CD14-positive monocyte (primary cell): Measurements from ENCODE around the gene INPP5B. TPM values are rescaled to one million over a fixed set of nuclear protein-coding genes. Genes with fewer than 3 reads are reported as not detected.
"Not testable (repeated sequence)": the region's sequence is repeated elsewhere in the genome, so short reads cannot be mapped to it uniquely, and the experiment has no call there.

Experiments
- DNase-seq, 3 donors: peaks; one replicate each; pipeline ENCODE4 v3.0.0-alpha.2; 2011 to 2022
- H2AFZ ChIP-seq: 2 replicates; pipeline ENCODE4 v1.6.0; 2012; ENCODE audit warnings: mild to moderate bottlenecking, low read depth, low read length, inconsistent platforms; ENCODE audit not compliant: insufficient read depth, poor library complexity, severe bottlenecking
- H3K27ac ChIP-seq, 2 donors: 1 replicate in 1 of 2; 2 replicates in 1 of 2; pipeline ENCODE4 v1.5.1; 2012 to 2013; ENCODE audit warnings: low read length in 2 of 2, control low read depth in 1 of 2, inconsistent platforms in 1 of 2, low read depth in 1 of 2, mild to moderate bottlenecking in 1 of 2
- H3K27me3 ChIP-seq, 2 donors: one replicate each; pipeline versions ENCODE4 v1.6.0 to v1.6.1; 2011 to 2013; ENCODE audit warnings: low read length in 2 of 2; ENCODE audit not compliant: control insufficient read depth in 2 of 2, insufficient read depth in 2 of 2
- H3K36me3 ChIP-seq, 2 donors: replicated peaks in 1 of 2; 1 replicate in 1 of 2; 2 replicates in 1 of 2; pipeline versions ENCODE4 v1.5.1 to v1.6.1; 2012 to 2013; ENCODE audit warnings: low read length in 2 of 2, control low read depth in 1 of 2, inconsistent platforms in 1 of 2, mild to moderate bottlenecking in 1 of 2; ENCODE audit not compliant: insufficient read depth in 2 of 2, control insufficient read depth in 1 of 2
- H3K4me1 ChIP-seq, 2 donors: 1 replicate in 1 of 2; 2 replicates in 1 of 2; pipeline versions ENCODE4 v1.5.1 to v1.6.1; 2012 to 2013; ENCODE audit warnings: low read length in 2 of 2, control low read depth in 1 of 2, inconsistent platforms in 1 of 2, mild to moderate bottlenecking in 1 of 2, moderate library complexity in 1 of 2; ENCODE audit not compliant: insufficient read depth in 2 of 2, control insufficient read depth in 1 of 2
- H3K4me2 ChIP-seq: replicated peaks from 2 replicates; pipeline ENCODE3; 2012; ENCODE audit warnings: low read length, moderate library complexity, mild to moderate bottlenecking; ENCODE audit not compliant: poor library complexity, severe bottlenecking; ENCODE audit errors: extremely low read depth
- H3K4me3 ChIP-seq, 3 experiments: fragments of 200-600 bp in 1 of 3; sonication (generic) in 1 of 3; replicated peaks in 1 of 3; 1 replicate in 2 of 3; 2 replicates in 1 of 3; pipeline ENCODE4 v1.5.1; 2011 to 2013; ENCODE audit warnings: low read length in 3 of 3, mild to moderate bottlenecking in 3 of 3, control low read depth in 2 of 3, low read depth in 2 of 3, inconsistent platforms in 1 of 3, moderate library complexity in 1 of 3
- H3K79me2 ChIP-seq: 2 replicates; pipeline ENCODE4 v1.6.0; 2012; ENCODE audit warnings: mild to moderate bottlenecking, control low read depth, inconsistent platforms, low read length, moderate library complexity; ENCODE audit not compliant: insufficient read depth
- H3K9ac ChIP-seq: 2 replicates; pipeline ENCODE4 v1.6.0; 2017; ENCODE audit warnings: low read length, mild to moderate bottlenecking; ENCODE audit not compliant: insufficient read depth, poor library complexity, severe bottlenecking
- H3K9me3 ChIP-seq, 2 donors: replicated peaks in 1 of 2; 1 replicate in 1 of 2; 2 replicates in 1 of 2; pipeline versions ENCODE4 v1.5.1 to v1.6.1; 2012 to 2013; ENCODE audit warnings: low read length in 2 of 2, control low read depth in 1 of 2; ENCODE audit not compliant: control insufficient read depth in 1 of 2, insufficient read depth in 1 of 2
- H4K20me1 ChIP-seq: 2 replicates; pipeline ENCODE4 v1.6.0; 2012; ENCODE audit warnings: mild to moderate bottlenecking, low read length, control low read depth, moderate library complexity; ENCODE audit not compliant: insufficient read depth
- H3K27ac Mint-ChIP-seq, 7 donors: one replicate each; pipeline ENCODE4 v1.8.0; 2020; ENCODE audit warnings: mild to moderate bottlenecking in 7 of 7, mixed read lengths in 7 of 7, moderate library complexity in 6 of 7, inconsistent platforms in 2 of 7
- H3K27me3 Mint-ChIP-seq, 3 donors: one replicate each; pipeline ENCODE4 v1.8.0; 2021 to 2022; ENCODE audit warnings: low read depth in 3 of 3, mild to moderate bottlenecking in 3 of 3, mixed read lengths in 3 of 3, moderate library complexity in 3 of 3, inconsistent platforms in 1 of 3
- H3K36me3 Mint-ChIP-seq, 2 donors: one replicate each; pipeline ENCODE4 v1.8.0; 2020; ENCODE audit warnings: mixed read lengths in 2 of 2, inconsistent platforms in 1 of 2, mild to moderate bottlenecking in 1 of 2
- H3K4me1 Mint-ChIP-seq: one replicate; pipeline ENCODE4 v1.8.0; 2020; ENCODE audit warnings: mild to moderate bottlenecking, mixed read lengths
- H3K4me3 Mint-ChIP-seq, 2 donors: one replicate each; pipeline ENCODE4 v1.8.0; 2020; ENCODE audit warnings: mild to moderate bottlenecking in 2 of 2, mixed read lengths in 2 of 2, moderate library complexity in 1 of 2
- H3K9me3 Mint-ChIP-seq, 7 donors: one replicate each; pipeline ENCODE4 v1.8.0; 2020 to 2022; ENCODE audit warnings: mixed read lengths in 7 of 7, mild to moderate bottlenecking in 6 of 7, moderate library complexity in 6 of 7, inconsistent platforms in 2 of 7
- WGBS: methylation state at CpG from one replicate; pipeline ENCODE4 v1.1.5; 2013; ENCODE audit warnings: missing lambda C conversion rate; ENCODE audit not compliant: insufficient coverage; 5-methylcytosine and 5-hydroxymethylcytosine counted together
- intact Hi-C, 2 donors: fragments of 100-400 bp; cut with micrococcal nuclease; formaldehyde crosslinking; loops; one replicate each; pipeline versions ENCODE4 v1.15.0 to v1.15.1; 2023
- polyA plus RNA-seq, 3 donors: library from polyadenylated mRNA; depleted of rRNA in 1 of 3; unstranded in 2 of 3; stranded (reverse) in 1 of 3; fragments of 300-500 nt in 2 of 3; fragments of >200 nt in 1 of 3; fragmentation: Illumina TruSeq in 2 of 3; gene quantifications; 1 replicate in 2 of 3; 2 replicates in 1 of 3; pipeline ENCODE4 v1.2.3, GENCODE V29; 2012 to 2021
- TF ChIP-seq, protein P1 (sequence below): fragments of 200-600 bp; IDR thresholded peaks from one replicate; pipeline ENCODE4 v1.8.0; 2022; ENCODE audit warnings: antibody characterized with exemption, mild to moderate bottlenecking

Gene INPP5B
- polyA plus RNA-seq, 3 donors, result 3.0 to 13.1 (median 5.8) TPM

DNA sequence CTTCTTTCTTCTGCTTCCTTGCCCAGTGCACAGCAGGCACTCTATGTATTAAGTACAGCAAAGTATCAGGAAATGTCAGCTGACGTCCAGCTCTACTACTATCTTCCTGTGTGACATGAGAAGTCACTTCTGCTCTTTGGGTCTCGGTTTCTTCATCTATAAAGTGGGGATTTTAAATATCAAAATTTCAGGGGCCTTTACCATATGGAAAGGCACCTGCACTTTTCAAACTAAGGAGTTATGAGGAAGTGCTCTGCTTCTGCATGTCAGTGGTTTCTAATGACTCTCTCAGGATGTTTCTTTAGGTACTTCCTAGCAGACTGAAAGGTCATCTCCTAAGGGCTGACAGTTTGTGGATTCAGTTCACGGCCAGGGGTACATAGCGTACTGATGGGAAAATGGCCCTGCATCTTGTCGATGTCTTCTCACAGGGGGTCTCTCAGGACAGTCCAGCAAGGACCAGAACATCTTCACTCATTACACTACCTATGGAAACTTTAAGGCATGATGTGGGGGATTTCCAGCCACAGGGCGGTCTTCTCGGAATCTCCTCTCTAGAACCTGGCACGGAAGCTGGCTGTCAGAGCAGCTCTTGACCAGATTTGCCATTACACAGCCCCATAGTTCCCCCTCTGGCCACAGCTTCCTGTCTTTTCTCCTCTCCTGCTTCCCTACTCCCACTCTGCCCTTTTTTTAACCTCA is 45.5 kb downstream of the INPP5B start:
- H3K27me3 ChIP-seq, result no peaks in the 10 kb centered on the region
- peaks cover 15 to 32% of the 10 kb centered on the region in 2 donors for H3K36me3 Mint-ChIP-seq
- H3K4me1 Mint-ChIP-seq, result peaks cover 13% of the 10 kb centered on the region
- H3K79me2 ChIP-seq, result peaks cover 11% of the 10 kb centered on the region
- peak in 2 of 3 donors; percentile 15 to 78 for DNase-seq
- H3K36me3 ChIP-seq, result peaks cover 0 to 9% of the 10 kb centered on the region in 2 donors
- no peak overlapping the region for H2AFZ ChIP-seq
- peaks cover 0 to under 1% of the 10 kb centered on the region in 2 donors for H3K9me3 ChIP-seq
- intact Hi-C loops, result no loop called here
- H3K9ac ChIP-seq, result peak overlapping the region; percentile 2
- H3K4me2 ChIP-seq, result no peak overlapping the region
- peaks cover 0 to 4% (median 3%) of the 10 kb centered on the region in 3 donors for H3K27me3 Mint-ChIP-seq
- H3K4me3 Mint-ChIP-seq, result peak overlapping the region in 1 of 2 donors; percentile 32
- H4K20me1 ChIP-seq, result peaks cover 10% of the 10 kb centered on the region
- TF ChIP-seq, protein P1, sequence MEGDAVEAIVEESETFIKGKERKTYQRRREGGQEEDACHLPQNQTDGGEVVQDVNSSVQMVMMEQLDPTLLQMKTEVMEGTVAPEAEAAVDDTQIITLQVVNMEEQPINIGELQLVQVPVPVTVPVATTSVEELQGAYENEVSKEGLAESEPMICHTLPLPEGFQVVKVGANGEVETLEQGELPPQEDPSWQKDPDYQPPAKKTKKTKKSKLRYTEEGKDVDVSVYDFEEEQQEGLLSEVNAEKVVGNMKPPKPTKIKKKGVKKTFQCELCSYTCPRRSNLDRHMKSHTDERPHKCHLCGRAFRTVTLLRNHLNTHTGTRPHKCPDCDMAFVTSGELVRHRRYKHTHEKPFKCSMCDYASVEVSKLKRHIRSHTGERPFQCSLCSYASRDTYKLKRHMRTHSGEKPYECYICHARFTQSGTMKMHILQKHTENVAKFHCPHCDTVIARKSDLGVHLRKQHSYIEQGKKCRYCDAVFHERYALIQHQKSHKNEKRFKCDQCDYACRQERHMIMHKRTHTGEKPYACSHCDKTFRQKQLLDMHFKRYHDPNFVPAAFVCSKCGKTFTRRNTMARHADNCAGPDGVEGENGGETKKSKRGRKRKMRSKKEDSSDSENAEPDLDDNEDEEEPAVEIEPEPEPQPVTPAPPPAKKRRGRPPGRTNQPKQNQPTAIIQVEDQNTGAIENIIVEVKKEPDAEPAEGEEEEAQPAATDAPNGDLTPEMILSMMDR, result no peak
- H3K27ac Mint-ChIP-seq, result peak overlapping the region; percentile 73 to 92 (median 84)
- peak overlapping the region; percentile 14 to 63 for H3K27ac ChIP-seq
- H3K4me1 ChIP-seq, result peaks cover 13 to 14% of the 10 kb centered on the region in 2 donors
- 37% methylated on average over 3 of the region's 8 CpGs for WGBS
- peaks cover 0 to 2% (median 0%) of the 10 kb centered on the region in 7 donors for H3K9me3 Mint-ChIP-seq
- H3K4me3 ChIP-seq, result no peak overlapping the region

- H3K9ac ChIP-seq, H3K9me3 Mint-ChIP-seq, H3K27me3 Mint-ChIP-seq, H3K4me3 Mint-ChIP-seq, H3K4me3 ChIP-seq, intact Hi-C loops, H3K27me3 ChIP-seq, H3K27ac ChIP-seq, H2AFZ ChIP-seq, H3K9me3 ChIP-seq, H3K36me3 ChIP-seq, DNase-seq, H3K4me2 ChIP-seq: not testable (repeated sequence)
- peaks cover 15% of the 10 kb centered on the region for H3K4me1 Mint-ChIP-seq
- Histone ChIP-seq H3K4me1 (peaks cover 13 to 14% of the 10 kb centered on the region in 2 donors), H3K79me2 (peaks cover 11% of the 10 kb centered on the region), H4K20me1 (peaks cover 14% of the 10 kb centered on the region)
- H3K36me3 Mint-ChIP-seq, result peaks cover 14 to 29% of the 10 kb centered on the region in 2 donors
- no CpG with 5 or more reads among the region's 3 CpGs for WGBS
- peak overlapping the region in 1 of 7 donors; percentile 46 for H3K27ac Mint-ChIP-seq
Measured at GRCh38 chr1:37897563-37897962, 49.3 kb downstream of the INPP5B start.
